ENCODE measurements around the gene SNX33.
"Not testable (repeated sequence)": the region's sequence is repeated elsewhere in the genome, so short reads cannot be mapped to it uniquely, and the experiment has no call there.

The SNX33 gene

DNA sequence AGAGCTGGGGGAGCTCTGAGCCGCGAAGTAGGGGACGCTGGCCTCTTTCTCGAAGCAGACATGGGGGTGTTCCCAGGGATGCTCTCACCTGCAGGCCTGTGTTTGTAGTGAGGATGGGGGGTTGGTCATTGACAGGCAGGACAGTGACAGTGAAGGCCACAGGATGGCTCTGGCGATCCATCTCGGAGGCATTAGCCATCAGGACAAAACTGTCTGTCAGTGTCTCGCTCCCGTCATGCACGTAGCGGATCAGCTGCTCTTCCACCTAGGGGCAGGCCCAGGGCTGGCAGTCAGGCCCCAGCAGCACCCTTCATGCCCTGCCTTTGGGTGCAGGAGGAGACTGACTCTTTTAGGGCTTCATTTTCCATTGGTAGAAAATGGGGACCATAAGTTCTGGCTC, 36.9 kb downstream of the SNX33 start:
- DNase-seq = no peak

DNA sequence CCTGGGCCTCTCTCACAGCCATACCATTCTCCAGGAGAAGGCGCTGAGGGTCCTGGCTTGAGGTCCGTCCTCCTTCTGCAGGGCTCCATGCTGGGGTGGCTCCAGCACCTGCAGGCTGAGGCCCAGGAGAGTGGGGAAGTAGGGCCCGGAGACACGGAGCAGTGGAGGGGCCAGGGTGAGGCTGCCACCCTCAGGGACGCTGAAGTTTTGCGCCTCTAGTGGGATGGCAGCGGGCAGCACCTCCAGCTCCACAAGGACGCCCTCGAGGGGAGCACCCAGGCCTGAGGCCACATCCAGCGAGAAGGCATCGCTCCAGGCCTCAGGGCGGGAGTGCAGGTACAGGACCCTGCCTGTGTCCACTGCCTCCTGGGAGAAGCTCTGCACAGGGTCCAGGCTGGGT, 37.5 kb downstream of the SNX33 start:
- DNase-seq = no peak

DNA sequence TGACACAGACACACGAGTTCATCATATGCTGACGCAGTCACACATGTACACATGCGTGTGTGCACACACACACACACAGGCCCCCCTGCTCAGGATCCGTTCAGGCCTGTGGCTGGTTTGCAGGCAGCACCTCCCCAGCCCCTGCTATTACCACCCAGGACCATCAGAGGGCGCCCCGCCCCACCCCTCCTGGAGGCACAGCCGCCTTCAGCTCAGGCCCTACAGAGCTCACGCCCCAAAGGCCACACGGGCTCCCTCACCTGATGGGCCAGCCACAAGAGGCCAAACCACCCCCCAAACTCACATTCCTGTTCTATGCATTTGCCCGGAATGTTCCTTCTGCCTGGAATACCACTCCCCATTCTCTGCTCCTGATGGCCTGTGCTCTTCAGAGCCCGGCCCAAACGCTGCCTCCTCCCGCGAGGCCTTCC, 38.5 kb downstream of the SNX33 start:
- peak; percentile 37 for DNase-seq

DNA sequence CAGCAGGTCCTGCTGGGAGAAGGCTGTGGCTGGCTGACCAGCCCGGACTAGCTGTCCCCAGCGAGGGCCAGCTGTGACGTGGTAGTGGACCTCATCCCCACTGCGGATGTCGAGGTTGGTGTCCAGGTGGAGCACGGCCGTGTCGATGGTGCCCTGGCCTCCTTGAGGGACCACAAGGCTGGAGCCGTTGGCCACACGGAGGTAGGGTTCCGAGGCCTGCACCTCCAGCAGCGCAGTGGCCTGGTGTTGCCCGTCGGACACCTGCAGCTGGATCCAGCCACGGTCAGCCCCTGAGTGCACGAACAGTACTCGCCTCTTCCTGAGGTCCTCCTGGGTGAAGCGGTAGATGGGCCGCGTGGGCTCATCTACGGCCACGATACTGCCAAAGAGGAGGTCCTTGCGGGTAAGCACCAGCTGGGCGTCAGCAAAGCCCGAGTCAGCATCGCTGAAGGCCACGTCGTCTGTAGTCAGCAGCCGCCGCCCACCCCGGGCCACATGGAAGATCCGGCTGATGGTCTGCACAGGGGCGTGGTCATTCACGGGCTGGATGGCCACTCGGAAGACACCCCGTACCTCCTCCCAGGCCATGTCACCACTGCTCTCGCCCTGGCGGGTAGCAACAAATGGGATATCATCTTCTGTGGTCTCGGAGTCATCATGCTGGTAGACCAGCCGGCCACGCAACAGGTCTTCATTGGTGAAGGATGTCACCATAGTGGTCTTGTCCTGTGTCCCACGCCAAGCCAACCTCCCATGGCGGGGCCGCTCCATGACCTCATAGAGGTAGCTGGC, 40.0 kb downstream of the SNX33 start:
- no peak for DNase-seq

DNA sequence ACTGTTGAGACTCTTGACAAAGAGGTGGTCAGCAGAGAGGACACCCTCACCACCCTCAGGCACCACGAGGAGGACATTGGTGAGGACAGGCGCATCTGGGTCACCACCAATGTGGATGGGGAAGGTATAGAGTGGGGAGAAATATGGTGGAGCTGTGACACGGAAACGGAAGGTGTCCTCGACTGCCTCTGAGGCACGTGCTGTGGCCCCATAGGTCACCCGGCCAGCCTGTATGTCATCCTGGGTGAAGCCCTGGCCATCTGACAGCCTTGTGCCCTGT, 40.5 kb downstream of the SNX33 start:
- DNase-seq = no peak

DNA sequence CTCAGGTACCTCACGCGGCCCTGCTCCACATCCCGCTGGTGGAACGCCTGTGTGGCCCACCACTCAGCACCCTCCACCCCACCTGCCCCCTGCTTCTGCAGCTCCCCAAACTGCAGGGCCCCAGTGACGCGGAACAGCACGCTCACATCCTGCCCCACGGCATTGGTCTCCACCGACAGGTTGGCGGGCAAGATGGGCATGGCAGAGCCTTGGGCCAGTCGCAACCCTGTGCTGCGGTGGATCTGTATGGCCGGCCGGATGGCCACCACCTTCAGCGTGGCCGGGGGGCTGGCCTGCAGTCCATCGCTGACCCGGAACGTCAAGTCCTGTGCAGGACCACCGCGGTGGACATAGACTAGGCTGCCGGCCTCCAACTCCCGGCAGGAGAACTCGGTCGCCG, 41.1 kb downstream of the SNX33 start:
- DNase-seq = no peak

DNA sequence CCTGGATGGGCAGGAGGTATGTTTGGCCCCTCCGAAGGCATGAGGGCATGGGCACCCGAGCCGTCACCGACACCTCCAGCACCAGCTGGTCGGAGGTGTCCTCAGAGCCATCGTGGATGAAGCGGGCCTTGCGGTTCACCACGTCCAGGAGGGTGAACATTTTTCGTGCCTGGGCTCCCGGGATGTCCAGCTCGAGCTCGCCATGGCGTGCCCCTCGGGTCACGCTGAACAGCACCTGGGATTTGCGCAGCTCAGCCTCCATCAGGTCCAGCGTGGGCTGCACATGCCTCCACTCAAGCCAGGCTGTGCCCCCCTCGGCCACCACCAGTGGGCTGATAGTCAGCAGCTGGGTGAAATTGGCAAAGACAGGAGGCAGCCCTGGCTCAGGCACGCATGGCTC, 41.7 kb downstream of the SNX33 start:
- DNase-seq = not testable (repeated sequence)

DNA sequence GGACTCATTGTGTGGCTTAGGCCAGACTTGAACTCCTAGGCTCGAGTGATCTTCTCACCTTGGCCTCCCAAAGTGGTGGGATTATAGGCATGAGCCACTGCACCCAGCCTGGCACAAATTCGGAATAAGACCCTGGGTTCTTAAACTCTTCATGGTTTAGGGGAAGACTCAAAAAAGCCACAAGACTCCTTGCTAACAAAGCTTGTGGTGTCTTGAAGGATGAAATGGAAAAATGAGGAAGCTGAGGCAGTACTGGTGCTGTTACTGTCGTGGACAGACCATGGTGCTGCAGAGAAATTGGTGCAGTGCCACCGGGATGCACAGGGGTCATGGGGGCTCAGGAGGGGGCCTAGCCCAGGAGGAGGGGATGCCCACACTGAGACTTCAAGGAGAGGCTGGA, 44.6 kb downstream of the SNX33 start:
- not testable (repeated sequence) for DNase-seq

DNA sequence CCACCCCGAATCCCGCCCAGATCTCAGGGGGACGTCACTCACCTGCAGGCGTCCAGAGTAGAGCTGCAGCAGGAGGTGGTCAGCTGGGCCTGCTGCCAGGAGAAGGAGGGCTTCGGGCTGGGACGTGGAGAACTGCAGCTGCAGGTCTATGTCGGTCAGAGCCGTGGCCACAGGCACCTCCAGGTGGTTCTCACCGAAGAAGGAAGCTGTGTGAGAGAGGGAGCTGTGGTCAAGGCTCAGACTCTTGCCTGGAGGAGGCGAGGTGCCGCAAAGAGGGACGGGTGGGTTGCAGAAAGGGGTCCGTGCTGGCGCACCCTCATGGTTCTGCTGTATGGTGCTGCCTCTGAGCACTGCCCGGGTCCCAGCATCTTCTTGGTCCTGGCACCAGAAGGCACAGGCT, 45.3 kb downstream of the SNX33 start:
- not testable (repeated sequence) for DNase-seq

DNA sequence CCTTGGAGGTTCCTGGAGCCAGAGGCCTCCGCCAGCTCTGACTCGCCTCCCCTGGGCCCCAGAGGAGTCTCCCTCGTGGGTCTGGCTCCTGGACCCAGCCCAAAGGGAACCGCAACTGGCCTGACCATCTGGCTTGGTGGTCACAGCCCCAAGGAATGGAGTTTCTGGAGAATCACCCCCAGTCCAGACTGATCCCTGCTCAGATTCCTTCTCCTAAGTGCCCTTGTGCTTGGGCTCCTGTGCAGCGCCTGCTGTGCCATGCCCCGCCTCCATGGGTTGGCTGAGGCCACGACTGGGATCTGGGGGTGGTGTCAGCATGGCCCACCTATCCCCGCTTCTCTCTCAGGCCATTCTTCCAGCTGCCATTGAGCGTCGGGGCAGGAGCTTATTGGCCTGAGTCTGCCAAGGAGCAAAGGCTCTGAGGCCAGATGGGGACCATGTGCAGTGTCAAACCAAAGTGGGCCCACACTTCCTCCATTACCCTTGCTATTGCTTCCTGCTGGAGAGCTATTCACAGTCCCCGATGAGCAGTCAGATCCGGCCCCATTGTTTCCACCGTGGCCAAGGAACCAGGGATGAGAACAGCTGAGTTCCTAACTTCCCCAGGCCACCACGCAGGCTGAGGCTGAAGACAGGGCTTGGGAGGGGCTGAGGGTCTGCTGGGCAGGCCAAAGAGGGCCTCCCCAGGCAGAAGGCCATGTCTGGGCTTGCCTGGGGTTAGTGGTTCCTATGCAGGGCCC, 46.0 kb downstream of the SNX33 start:
- no peak for DNase-seq

DNA sequence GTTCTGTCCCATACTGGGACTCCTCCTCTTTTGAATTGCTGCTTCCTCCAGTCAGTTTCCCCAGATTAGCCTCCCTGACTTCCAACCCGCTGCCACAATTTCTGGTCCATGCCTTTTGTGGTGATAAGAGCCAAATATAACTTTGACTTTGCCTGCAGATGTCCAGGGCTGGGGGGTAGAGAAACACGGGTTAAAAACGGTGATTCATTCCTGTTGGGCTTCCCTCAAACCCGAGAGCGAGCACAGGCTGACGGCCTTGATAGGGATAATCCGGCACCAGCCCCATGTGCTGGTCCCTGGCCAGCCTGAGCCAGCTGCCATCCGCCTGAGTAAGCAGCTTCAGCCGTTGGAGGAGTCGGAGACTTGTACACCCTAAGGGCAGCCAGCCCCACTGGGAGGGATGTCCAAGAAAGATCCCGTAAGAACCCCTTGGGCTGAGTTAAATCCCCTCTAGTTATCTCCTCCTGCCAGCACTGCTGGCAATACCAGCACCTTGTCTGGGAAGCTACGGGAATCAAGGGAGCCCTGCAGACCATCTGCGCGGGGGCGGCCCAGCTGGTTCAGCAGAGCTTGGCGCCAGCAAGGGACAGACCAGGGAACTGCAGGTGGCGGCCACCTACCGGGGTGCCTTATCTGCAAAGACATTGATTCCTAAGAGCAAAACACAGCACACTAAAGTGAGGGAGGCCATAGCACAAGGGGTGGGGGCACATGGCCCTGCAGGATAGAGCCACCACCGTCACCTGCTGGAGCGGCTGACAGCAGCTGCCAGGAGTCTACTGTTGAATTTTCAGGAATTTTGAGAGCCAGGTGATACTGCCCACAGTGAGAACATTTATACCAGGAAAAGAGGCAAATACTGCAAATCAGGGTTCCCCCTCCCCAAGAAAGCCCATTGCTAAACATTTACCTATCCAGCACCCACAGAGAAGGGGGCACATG, 46.8 kb downstream of the SNX33 start:
- DNase-seq = peak; percentile 87

DNA sequence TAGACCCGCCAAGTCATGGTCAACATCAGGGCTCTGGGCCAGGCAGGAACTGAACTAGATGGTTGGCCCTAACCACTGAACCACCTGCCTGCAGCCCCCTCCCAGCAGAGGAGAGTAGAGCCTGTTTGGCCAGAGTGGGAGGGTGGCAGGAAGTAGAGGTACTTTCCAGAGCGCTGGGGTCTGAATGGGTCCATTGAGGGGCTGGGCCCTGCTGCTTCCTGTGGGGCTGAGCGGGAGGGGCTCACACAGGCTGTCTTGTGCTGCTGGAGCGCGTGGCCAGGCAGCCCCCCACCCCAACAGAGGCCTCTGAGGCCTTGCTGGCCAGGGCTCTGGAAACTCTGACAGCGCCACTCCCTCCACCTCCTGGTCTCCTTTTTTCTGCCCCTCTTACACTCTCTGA, 47.5 kb downstream of the SNX33 start:
- DNase-seq = no peak

DNA sequence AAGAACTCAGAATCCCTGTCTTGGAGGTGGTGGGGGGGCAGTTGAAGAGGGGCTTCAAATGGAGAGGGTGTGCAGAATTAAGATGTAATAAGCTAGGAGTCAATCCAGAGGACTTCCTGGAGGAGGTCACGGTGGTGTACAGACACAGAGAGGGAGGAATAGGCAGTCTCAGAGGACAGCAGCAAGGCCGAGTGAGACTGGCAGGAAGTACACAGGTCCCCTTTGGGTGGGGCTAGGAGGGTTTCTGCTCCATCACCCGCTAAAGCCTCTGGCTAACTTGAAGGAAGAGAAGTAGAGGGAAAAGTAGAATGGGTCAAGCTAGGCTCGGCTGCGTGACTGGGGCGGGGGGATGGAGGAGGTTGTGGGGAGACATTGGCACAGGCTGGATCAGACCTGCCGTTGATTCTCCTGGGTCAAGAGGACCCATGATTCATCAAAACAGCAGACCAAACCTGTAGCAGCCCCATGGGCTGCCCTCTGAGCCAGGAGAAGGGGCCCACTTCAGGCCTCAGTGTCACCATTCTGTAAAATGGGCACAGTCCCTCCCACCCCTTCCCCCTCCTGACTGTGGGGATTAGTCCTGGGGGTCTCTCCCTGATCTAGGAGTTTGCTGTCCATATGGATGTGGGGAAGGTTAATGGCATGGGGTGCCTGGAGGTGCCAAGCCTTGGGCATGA, 48.1 kb downstream of the SNX33 start:
- no peak for DNase-seq

DNA sequence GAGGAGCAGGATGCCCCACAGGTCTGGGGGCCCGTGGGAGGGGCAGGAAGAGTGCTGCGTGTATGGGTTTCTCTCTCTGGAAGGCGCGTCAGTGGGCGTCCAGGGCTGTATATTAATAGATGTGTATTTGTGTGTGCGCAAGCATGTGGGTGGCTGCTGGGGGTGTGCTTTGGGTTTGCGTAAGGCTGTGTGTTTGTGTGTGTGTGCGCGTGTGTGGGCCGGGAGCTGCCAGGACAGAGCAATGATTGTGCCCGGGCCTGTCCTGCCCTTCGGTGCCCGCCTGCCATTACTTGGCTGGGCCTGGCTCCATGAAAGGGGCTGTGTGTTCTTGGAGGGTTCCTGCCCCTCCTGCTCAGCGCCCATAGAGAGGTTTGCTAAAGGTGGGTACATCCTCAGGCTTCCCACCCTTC, 48.6 kb downstream of the SNX33 start:
- DNase-seq = no peak

DNA sequence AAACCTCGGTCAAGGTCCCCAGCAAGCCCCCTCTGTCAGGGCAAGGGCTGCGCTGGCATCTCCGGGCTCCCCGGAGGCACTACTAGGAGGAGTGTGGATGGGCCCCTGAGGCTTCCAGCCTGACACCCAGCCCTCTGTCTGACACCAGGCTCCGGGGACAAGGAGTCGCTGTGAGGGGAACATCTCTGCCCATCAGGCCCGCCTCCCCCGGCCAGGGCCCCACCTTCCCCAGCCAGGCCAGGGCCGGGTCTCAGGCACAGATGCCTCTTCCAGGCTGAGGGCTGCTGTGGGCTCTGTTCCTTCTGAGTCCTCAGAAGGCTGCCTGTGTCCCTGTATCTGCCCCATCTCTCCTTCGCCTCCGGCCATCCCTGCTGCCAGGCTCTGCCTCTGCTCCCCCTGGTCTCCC, 49.1 kb downstream of the SNX33 start:
- DNase-seq = no peak

DNA sequence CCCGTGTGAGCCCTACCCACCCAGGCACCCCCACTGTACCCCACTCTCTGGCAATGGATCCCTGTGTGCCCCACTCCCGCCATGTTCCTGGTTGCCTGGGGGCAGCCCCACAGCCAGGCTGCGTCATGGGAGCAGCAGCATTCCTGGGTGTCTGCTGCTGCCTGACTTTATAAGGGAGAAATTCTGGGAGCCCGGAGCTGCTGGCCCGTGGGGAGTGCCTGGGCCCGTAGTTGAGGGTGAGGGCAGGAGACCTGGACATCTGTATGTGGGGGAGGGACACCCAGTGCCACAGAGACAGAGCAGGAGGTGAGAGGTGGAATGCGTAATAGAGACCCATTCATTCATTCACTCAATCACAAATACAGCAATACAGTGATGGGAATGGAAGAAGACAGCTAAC, 49.8 kb downstream of the SNX33 start:
- DNase-seq = no peak

DNA sequence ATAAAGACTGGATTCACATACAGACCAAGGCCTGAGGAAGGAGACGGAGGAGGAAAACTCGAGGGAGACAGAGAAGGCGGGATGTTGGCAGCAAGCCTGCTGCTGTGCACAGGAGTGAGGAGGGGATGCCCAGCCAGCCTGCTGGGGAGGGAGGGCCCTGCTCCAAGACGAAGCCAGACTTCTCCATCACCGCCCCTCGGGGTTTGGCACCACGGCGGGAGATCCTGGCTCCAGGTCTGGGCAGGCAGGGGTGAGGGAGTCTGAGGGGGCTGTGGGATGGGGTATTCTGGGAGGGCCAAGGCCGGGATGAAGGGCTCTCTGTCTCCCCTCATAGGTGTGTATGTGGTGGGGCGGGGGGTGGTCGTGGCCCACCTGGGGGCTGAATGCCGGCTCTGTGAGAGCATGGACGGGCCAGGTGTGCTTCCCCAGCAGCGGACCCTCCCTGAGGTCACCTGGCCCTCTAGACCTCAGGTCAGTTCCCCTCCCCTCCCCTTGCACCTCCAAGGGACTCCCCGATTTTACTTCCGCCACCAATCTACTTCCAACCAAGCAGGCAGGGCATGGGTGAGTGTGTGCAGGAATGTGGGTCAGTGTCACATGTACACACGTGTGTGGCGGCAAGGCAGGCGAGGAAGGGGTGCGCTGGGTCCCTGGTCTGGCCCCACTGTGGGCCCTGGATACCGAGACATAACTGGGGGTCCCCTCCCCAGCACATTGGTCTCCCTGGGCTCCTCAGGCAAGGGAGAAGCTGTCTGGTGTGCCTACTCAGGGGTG, 50.4 kb downstream of the SNX33 start:
- peak; percentile 41 for DNase-seq

DNA sequence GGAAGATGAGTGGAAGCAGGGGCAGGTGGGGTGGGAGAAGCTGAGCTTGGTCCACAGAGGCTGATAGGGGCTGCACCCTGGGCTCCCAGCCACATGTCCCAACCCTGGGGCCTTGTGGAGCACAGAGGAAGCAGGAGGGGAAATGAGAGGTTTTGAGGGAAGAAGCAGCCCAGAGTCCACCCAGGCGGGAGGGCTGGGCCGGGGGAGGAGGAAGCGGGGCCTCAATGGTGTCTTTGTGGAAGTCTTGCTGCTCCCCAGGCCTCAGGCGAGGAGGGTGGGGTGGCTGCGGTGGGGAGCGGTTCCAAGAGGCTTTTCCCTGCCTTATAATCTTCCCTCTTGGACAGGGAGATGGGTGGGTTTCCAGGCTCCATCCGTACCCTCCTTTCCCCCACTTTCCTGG, 51.8 kb downstream of the SNX33 start:
- not testable (repeated sequence) for DNase-seq

DNA sequence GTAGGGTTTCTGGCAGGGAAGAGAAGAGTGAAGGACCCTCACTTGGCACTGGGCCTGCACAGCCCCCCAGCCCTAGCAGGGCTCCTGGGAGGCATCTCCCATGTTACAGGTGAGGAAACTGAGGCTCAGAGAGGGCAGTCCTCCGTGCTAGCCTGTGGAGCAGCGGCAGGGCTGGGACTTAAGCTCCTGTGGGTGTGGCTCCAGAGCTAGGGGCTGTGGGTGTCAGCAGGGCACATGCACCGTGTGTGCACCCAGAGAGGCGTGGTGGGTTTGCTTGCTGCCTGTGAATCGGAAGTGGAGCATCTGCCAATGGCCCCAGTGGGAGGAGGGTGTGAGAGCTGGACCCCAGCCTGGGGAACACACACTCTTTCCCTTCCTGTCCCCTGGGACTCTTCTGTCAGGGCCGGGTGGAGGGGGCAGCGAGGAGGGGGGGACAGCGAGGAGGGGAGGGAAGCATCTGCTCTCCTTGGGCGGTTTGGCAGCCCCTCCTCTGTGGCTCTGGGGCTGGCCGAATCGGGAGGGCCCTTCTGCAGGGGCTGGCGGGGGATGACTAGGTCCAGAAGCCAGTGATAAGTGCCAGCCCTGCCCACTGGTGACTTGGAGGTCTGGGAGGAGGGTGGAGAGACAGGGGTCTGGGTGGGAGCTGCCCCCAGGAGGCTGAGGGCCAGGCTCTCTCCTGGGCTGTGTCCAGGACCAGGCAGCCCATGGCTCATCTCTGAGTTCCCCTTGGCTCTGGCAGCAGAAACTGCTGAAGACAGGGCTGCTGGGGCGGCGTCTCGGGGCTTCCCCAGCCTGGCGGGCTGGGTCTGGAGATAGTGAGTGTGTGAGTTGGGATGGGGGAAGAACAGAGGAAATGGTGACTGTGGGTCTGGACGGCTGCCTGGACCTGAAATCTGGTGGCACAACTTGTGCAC, 52.5 kb downstream of the SNX33 start:
- peak; percentile 95 for DNase-seq

DNA sequence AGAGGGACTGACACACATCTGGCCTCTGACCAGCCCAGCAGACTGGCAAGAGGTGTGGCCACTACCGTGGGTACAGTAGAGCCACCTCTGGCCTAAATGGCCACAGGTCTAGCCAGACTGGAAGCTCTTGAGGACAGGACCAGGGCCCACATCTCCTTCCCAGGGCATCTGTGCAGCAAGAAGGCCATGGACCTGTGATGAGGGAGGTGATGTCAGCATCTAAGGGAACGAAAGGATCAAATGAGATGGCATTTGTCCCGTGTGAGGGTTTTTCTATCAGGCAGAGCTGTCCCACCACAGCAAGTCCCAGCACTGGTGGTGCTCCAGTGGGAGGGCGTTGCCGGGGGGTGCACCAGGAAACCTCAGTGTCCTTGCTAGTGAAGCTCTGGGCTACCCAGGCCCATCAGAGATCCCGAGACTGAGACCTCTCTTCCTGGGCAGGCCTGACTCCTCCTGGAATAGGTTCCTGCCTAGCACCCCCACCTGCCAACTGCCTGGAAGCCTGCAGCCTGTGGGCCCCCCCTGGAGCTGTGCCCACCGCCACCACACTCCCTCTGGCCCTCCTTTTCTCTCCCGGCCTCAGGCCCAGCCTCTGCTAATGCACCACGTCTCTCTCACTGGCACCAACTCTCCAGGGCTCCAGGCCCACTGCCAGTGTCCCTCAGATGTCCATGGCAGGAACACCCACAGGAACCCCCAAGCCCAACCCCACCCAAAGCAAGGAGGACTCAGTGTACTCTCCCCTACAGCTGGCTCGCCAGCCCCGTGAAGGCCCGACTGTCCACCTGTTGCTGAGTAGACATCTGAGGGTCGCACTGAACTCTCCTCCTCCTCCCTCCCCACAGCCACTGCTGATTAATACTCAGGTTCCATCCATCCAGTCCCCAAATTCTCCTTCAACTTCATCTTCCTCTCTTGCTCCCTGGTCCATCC, 53.6 kb downstream of the SNX33 start:
- not testable (repeated sequence) for DNase-seq
